RPMI8226 (cell line): Measurements from ENCODE around the gene DUT.
"Not testable (repeated sequence)": the region's sequence is repeated elsewhere in the genome, so short reads cannot be mapped to it uniquely, and the experiment has no call there.

Source experiments
- DNase-seq: peaks from one replicate; pipeline ENCODE4 v3.0.0-alpha.2; 2015

DUT gene

DNA sequence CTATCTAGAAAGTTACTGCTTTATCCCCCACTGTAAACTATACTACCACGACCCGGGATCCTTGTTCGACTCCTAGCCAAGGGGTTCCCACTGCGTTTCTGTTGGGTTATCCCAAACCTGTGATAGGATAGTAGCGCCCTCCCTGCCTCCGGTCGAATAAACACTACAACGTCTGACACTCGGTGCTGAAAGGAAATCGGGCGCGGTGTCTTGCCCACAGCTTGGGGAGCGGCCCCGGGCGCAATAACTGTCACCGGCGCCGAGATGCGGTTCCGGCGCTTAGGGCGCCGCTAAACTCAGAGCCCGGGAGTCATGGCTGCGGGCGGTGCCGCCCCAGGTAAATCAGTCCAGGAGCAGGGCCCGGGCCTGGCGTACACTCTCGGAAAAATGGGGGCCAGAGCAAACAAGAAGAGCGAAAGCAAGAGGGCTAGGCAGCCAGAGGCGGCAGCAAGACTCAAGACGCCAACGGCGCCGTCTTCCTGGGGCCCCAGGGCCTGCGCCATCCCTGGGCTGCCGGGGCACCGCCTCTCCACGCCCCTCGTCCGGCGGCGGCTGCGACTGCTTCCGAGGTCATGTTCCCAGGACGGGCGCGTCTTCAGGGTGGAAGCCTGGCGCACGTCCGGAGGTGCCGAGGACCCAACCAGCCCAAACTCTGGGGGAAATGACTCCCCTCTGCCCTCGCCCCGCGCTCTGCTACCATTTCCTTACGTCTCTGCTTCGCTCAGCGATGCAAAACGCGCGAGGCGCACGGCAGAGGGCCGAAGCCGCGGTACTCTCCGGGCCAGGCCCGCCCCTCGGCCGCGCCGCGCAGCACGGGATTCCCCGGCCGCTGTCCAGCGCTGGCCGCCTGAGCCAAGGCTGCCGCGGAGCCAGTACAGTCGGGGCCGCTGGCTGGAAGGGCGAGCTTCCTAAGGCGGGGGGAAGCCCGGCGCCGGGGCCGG is at the start of gene DUT:
Gene DUT, plus strand, starts transcription at position 575 of the 941 bp plus-strand sequence. Its CDS starts 87 bp downstream, at position 662.
- DNase-seq: peak; percentile 90

DNA sequence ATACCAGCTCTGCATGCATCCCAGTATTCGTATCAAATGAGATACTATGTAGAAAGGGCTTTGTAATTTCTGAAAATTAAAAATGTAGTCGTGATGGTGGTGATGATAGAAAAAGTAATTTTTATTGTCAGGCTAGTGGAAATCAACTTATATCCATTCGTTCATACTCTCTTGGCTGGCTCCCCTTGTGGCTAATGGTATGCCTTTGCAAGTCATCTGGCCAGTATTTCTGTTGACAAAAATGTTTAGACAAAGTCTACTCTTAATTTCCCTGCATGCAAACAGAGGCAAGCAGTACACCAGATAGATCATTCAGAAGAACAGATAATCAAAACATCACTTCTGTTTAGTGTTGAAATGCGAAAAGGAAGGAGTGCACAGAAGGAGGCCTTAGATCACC is 49.6 kb upstream of the DUT start:
- no peak for DNase-seq

DNA sequence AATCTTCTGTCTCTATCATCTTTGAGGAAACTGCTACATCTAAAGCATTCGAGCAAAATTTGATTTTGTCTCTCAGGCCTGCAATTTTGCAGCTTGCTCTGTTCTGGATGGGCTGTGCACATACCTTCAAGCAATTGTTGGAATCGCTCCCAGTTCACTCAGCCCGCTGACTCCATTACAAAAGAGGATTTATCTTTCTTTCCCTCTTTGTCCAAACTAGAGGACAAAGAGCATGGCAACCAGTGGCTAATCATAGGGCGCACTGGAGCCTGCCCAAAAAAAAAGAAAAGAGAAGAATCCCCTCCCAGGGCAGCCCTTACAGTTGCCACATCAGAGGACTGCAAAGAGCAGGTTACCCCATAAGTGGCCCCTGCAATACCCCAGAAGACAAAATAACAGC is 49.0 kb upstream of the DUT start:
- DNase-seq: no peak

DNA sequence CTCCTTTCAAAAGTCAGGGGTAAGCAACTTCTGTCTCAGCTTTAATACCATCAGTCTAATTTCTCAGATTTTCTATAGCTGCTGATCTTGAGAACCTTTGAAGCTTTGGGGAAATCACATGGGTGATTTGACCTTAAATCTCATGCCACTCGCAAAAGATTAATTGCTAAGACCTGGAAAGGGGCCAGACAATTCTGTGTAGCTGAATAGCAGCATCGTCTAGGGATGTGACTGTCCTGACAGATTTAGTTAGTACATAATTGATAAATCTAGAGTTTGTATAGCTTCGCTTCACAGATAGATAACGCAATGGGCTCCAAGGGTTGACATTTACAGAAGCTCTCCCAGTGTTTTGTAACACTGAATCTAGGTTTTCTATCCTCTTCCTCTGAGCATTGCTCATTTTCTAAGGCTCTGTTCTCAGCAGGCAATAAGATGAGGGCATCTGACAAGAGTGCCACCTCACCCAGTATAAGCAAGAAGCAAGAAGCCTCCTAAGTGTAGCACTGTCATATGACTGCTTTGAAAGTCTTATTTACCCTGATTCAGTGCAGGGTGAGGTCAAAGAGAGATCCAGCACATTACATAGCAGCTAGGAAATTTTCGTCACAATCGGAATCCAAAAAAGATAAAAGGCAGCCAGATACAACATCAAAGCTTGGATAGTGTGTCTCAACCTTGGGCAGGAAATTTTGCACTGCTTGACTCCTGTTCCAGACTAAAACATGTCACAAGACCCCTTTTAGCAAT is 47.7 kb upstream of the DUT start:
- no peak for DNase-seq

DNA sequence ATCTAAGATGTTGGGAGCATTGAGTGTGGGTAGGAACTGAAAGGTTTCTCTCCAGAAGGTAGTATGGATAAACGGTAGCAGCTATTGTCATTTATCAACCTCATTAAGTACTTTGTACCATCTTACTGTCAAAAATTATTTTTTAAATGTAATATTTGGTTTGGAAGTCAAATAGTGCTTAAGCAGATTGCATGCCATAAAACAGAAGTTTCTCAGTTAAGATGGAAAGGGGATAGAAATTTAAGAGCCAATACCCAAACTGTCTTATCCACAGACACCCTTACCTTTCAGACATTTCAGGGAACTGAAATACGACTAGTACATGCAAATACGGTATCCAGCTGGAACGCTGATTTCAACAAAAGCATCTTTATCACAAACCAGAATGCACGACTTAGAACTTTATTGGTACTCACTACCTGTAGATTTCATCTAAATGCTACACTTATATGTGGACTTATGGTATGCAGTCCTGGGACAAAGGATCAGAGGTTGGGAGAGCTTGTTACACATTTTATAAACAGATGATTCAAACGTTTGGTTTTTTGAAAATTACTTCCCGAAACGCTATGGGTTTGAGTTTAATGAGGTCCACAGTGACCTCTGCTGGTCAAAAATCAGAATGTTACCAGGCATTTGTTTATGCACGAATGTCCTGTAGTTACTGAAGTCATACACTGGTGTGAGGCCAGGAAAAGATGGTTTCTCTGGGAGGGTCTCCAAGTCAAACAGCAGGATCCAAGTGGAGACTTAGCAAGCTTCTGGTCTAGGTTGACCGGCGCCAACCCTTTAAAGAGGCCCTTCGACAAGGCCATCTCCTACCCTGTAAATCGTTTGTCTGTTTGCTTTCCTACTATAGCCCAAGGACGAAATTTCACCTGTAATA is 45.7 kb upstream of the DUT start:
- DNase-seq: peak; percentile 81

DNA sequence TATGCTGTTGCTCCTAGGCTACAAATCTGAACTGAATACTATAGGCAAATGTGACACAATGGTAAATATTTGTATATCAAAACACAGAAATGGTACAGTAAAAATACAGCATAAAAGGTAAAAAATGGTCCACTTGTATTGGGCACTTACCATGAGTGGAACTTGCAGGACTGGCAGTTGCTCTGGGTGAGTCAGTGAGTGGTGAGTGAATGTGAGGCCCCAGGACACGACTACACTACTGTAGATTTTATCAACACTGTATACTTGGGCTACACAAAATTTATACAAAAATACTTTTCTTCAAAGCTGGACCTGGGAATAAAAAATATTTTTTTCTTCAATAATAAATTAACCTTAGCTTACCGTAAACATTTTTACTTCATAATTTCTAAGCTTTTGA is 41.6 kb upstream of the DUT start:
- DNase-seq: no peak

DNA sequence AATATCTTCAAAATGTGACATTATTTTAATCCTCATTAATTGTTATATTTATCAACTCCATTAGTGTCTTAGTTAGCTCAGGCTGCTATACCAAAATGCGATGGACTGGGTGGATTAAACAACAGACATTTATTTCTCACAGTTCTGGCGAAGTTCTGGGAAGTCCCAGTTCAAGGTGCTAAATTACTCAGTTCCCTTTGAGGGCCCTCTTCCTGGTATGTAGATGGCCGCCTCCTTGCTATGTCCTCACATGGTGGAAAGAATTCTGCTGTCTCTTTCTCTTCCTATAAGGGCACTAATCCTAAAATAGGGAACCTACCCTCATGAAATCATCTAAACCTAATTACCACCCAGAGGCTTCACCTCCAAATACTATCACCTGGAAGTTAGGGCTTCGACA is 38.8 kb upstream of the DUT start:
- DNase-seq: no peak

DNA sequence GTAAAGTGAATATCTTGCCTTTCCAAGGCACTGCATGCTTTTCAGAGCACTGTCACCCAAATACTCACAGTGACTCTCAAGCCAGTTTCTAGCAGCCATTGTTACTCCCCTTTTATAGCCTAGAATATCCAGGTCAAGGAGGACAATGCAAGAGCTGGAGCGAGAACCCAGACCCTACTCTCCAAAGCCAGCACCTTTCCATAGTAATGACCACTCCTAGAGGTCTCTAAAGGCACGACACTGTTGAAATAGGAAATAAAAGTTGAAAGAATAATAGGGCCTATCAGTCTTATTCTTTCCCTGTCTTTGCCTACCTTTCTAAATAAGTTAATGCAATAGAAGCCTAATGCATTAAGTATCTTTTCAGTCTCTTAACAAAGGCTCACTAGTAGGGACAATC is 33.6 kb upstream of the DUT start:
- DNase-seq: no peak

DNA sequence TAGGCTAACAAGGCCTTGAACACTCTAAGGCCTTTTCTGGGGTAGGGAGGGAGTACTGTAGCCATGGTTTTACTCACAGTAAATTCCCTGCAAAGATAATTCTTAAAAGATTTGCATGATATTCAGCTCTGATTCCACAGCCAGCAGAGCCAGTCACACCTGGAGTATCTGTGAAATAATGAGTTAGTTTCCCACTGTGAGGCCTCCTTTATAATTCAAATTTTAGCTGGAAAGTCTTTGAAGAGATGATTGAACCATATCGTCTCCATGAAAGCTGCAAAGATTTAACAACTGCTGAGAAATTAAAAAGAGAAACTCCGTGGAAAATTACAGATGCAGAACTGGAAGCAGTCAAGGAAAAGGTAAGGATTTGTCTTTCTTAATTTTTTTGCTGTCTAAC is 32.3 kb upstream of the DUT start:
- DNase-seq: no peak

DNA sequence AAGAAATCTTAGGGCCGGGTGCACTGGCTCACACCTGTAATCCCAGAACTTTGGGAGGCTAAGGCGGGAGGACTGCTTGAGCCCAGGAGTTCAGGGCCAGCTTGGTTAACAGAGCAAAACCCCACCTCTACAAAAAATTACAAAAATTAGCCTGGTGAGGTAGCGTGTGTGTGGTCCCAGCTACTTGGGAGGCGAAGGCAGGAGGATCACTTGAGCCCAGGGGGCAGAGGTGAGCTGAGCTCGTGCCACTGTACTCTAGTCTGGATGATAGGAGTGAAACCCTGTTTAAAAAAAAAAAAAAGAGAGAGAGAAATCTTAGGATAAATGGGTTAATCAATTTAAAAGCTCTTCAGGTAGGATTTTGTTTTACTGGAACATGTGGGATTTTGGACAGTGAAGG is 31.2 kb upstream of the DUT start:
- no peak for DNase-seq

DNA sequence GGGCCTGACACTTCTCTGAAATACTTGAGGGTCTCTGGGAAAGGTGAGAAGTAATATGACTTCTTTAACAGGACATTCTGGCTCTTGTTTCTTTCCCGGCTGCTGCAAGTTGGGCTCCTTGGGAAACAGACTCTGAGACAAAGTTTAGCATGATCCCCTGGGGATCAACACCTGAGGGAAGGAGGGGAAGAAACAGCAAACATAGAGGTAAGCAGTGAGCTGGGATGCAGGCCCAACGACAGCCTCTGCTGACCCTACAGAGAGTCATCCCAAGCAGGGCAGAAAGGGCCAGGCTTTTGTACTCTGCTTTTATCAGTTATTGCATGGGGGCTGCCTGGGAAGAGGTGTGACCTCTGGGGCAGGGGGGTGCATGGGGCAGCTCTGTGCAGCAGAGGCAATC is 26.8 kb upstream of the DUT start:
- DNase-seq: no peak

DNA sequence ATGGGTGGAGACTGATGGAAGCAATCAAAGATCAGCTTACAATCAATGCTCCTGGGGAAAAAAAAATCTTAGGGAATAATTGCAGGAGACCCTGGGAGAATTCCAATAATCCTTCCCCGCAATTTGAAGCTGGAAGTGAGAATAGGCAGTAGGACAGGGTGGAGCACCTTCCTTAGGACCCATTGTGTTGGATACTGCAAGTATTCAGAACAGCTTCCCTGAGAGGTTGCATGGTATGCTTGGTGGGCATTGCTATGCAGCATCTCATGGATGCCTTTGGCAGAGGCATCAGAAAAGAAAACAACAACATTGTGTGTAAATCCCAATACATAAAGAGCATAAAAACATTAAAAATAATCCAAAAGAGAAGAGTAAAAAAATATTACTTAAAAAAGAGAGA is 24.6 kb upstream of the DUT start:
- DNase-seq: no peak

DNA sequence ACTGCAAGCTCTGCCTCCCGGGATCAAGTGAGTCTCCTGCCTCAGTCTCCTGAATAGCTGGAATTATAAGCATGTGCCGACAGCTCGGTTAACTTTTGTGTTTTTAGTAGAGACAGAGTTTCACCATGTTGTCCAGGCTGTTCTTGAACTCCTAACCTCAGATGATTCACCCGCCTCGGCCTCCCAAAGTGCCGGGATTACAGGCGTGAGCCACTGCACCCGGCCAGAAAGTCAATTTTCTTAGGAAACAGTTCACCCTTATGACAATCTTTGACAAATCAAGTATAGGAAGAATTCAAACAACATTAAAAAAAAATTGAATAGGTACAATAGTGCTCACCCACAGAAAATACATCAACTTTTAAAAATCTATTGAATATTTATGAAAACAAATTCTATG is 23.6 kb upstream of the DUT start:
- DNase-seq: no peak

DNA sequence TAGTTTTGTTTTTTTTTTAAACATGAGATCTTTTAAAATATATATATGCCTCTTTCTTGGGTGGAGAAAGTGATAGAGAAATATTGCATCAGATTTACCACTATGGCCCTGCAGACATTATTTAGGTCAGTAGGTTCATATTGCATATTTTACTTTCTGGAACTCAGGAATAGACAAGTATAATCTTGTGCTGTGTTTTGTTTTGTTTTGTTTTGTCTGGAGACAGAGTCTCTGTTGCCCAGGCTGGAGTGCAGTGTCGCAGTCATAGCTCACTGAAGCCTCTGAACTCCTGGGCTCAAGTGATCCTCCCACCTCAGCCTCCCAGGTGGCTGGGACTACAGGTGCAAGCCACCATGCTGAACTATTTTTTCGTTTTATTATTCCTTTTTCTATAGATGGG is 21.5 kb upstream of the DUT start:
- DNase-seq: no peak

DNA sequence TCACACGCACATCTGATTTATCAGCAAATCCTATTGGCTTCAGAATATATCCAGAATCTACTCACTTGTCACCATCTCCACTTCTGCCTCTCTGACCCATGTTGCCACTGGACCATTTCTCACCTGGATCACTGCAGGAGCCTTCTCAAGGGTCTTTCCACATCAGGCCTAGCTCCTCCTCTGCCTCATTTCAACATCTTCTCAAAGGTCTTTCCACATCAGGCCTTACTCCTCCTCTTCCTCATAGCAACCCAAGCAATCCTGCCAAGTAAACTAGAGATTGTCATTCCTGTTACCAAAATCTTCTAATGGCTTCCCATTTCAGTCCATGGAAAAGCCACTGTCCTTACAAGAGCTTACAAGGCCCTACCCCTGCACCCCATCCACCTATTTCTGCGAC is 18.0 kb upstream of the DUT start:
- DNase-seq: no peak

DNA sequence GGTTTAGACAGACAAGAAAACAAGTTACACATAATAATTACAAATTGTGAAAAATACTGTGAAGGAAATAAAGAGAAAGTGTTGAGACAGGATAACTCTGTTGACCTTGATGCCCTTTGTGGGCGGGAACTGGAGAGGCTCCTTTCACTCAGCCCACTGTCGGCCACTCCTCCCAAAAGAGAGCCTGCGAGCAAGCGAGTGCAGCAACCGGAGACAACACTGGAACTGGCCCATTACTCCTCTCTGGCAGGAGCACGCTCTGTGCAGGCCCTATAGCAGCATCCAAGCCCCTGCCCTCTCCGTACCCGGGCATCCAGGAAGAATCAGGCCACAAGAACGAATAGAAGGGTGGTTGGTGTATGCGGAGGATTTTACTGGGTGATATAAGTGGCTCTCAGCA is 16.2 kb upstream of the DUT start:
- peak; percentile 19 for DNase-seq

DNA sequence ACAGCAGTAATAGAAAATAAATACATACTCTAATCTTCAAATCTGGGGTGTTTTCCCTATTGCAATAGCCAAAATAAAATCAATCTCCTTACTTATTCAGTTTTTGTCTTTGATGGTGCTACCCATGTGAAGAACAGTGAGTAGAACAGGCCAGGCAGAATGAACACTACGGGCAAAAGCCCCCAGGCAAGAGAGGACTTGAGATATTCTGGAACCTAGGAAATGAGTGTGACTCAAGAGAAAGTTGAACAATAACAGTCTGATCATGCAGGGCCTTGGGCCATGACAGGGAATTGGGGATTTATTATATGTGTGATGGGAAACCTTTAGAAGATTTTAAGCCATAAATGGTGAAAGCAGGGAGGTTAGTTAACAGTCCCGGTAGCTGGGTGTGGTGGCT is 14.0 kb upstream of the DUT start:
- DNase-seq: no peak

DNA sequence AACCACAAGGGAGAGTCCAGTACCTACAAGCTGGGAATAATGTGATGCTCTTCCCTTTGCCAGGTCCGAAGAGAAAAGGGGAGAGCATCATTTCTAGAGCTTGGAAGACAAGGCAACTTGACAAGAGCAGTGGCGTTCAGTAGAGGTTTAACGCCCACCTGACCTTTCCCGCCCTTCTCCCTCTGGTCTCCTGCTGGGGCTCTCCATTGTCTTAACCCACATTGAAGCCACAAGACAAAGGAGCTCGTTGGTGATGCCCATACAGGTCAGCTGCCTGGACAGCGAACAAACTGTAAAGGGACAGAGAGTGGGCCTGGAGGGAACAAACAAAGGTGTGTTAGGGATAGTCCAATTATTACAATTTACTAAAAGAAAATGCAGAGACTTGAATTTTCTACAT is 13.1 kb upstream of the DUT start:
- DNase-seq: no peak

DNA sequence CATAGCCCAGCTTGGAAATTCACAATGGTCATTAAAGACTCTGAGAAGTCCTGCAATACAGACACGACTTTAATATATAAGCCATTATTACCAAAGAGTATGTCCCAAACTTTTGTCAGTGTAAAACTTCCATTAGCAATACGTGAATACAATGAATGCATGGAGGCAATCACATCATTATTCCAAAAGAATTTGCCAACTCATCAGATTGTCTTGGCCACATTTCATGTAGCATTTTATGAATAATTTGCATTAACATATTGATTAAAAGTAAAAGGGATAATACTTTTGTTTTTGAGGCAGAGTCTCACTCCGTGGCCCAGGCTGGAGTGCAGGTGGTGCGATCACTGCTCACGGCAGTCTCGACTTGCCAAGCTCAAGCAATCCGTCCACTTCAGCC is 7.9 kb upstream of the DUT start:
- DNase-seq: no peak

DNA sequence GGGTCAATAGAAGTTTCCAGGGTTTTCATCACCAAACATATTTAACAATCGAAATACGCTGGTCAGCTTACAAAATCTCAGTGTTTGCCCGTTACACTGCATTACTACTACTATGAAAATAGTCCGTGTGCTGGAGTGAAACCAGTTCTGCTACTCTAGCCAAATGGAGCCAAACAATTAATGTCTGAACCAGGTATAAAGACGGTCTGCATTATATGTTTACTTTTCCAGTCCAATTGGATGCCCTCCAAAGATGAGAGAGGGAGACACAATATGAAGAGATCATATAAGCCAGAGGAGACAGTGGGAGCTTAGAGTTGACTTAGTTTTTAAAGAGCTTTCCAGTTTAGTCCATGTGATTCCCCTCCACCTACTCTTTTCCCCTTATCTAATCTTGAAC is 6.3 kb upstream of the DUT start:
- no peak for DNase-seq

DNA sequence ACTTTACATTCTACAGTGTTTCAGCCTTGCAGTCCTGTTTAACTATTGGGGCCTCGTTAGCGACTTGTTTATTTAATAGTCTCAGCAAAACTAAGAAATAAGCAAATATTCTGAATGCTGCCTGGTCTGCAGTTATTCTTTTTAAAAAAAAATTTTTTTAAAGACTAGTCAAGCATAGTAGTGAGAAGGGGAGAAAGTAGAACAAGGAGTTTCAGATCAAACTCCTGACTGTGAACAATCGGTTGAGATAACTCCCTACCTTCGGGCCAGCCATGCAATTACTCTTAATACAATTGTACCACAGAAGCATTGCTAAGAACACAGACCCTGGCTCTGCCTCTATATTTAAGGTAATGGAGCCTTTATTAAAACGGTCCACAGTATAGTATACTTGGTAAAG is 5.8 kb upstream of the DUT start:
- DNase-seq: no peak

DNA sequence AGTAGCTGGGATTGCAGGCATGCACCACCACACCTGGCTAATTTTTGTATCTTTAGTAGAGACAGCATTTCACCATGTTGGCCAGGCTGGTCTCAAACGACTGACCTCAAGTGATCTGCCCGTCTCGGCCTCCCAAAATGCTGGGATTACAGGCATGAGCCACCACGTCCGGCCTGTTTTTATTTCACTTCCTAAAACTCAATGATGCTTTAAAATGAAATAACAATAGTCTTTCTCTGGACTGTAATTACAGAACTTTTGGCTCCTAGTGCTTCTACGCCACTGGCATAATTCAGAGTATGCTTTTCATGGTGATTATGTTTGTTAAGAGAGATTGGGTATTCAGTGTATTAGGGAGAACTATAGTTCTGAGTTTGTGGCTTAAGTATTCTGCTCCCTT is 5.0 kb upstream of the DUT start:
- not testable (repeated sequence) for DNase-seq

DNA sequence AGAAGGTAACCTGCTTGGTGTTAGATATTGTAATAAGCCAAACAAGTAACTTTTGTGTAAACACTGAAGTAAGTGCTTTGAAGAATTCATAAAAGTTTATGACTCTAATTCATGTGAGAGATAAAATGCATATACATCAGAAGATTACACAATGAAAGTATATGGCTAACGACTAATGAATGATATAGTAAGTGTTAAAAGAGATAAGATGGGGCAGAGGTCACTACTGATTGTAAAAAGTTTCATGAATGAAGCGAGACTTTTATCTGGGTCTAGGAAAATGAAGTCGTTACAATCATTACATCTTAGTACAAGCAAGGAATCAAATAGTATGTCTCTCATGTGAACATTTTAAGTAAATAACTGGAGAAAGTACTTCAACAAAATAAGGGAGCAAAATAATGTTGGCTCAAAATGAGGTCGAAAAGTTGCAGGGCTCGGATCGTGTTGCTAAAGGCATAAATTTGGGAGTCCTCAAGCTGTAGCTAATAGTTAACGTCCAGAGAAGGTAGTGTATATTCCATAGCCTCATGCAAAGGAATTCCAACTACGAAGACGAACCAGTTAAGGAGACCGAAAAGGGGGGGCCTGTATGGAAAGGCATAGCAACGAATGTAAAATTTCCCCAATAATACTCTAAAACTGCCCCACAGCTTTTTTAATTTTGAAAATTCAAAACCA is 984 bp upstream of the DUT start:
- DNase-seq: no peak
